LNCAP (cell line): Measurements from ENCODE around the gene PPARA.

Experiments
- TF ChIP-seq, protein P1 (sequence below): fragments of 450-650 bp; IDR thresholded peaks from 2 replicates; pipeline ENCODE4 v1.5.1; 2017; ENCODE audit warnings: mild to moderate bottlenecking

Gene PPARA

DNA sequence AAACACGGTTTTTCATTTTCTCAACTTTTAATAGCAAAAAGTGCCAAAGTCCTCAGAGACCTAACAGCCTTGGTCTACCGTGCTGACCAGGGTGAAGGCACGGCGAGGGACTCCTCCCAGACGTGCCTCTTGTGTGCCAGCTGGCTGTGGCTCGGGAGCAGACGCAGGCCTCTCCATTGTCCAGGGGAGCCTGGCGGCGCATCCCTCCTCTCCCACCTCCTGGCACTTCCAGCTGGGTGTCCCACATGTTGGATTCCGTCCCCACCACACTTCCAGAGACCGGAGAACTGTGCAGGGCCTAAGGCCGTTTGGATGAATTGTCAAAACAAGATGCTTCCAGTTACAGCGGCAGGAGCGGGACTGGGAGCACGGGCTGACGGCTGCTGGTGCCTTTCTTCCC lies 88.2 kb downstream of the PPARA start:
- TF ChIP-seq, protein P1, sequence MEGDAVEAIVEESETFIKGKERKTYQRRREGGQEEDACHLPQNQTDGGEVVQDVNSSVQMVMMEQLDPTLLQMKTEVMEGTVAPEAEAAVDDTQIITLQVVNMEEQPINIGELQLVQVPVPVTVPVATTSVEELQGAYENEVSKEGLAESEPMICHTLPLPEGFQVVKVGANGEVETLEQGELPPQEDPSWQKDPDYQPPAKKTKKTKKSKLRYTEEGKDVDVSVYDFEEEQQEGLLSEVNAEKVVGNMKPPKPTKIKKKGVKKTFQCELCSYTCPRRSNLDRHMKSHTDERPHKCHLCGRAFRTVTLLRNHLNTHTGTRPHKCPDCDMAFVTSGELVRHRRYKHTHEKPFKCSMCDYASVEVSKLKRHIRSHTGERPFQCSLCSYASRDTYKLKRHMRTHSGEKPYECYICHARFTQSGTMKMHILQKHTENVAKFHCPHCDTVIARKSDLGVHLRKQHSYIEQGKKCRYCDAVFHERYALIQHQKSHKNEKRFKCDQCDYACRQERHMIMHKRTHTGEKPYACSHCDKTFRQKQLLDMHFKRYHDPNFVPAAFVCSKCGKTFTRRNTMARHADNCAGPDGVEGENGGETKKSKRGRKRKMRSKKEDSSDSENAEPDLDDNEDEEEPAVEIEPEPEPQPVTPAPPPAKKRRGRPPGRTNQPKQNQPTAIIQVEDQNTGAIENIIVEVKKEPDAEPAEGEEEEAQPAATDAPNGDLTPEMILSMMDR: no peak

- TF ChIP-seq, protein P1: no peak
These were observed 89.1 kb downstream of the PPARA start for GRCh38 chr22:46239261-46240048.

DNA sequence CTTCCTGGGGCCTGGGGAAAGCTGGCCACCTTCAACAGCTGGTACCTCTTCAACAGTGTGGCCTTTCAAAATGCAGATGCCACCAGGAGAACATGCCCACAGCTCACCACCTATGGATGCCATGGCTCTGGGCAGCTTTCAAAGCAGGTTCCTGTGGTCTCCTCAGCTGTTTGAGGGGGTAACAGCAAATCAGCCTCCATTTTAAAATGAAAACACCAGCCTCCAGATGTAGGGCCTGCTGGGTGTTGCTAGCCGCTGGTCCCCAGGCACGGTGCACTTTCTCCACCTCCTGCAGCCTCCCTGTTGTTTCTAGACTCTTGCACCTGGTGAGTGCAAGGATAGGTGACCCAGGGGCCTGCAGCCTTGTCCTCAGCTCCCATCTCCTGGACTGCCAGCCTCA lies 89.7 kb downstream of the PPARA start:
- TF ChIP-seq, protein P1: no peak

DNA sequence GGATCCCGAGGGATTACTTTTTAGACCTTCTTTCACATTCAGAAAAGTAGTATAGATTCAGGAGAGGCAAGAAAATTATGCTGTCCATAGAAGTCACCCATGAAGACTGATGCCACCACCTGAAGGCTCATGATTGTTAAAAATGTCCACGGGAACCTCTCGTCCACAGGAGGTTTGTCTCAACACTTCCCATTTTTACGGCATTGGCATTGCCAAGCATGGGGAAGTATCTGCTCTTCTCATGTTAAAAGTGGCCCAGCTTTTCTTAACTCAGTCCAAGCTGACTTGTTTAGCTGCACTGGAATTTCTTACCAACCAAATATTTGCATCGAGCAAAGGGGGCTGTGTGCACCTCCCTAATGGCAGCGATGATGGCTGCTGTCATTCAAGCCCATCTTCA lies 90.2 kb downstream of the PPARA start:
- TF ChIP-seq, protein P1: no peak

GRCh38 chr22:46240907-46241306 lies 90.6 kb downstream of the PPARA start:
- TF ChIP-seq, protein P1: no peak

DNA sequence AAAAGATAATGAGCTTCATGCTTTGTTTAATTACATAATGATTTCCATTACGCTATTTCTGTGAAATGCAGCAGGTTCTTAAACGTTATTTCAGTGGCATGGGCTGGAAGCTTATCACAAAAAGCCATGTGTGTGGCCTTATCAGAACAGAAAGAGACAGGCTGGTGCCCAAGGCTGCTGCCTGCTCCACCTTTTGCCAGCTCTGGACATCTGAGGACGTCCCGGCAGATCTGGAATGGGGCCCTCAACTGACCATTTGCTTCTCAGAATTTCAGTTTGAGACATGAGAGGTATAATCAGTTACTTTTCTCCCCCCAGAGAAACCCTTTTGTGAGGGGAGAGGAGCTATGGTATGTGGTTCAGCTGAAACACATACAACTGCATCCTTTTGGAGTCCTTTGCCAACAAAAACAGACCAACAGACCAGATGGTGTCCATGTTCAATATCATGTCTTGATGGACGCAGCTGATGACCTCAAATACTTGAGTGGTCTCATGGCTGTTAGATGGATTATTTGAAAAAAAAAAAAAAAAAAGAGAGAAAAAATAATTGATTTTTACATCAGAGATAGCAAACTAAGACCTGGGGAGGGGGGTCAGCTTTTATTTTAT lies 91.2 kb downstream of the PPARA start:
- TF ChIP-seq, protein P1: no peak

GRCh38 chr22:46242076-46242475 lies 91.8 kb downstream of the PPARA start:
- TF ChIP-seq, protein P1: no peak
